ENCODE results near the gene ZNF524.

The ZNF524 gene

GRCh38 chr19:55596304-55596703 is 3.8 kb upstream of the ZNF524 start:
- H3K4me3 ChIP-seq (ENCODE audit: low read depth, low read length): no peak overlapping the region
- in situ Hi-C loops (cut with HindIII; ENCODE audit: low sequenced_read_pairs): no loop called here
- no peak for DNase-seq (ENCODE audit: low read depth, low spot score)
- TF ChIP-seq, protein P1, sequence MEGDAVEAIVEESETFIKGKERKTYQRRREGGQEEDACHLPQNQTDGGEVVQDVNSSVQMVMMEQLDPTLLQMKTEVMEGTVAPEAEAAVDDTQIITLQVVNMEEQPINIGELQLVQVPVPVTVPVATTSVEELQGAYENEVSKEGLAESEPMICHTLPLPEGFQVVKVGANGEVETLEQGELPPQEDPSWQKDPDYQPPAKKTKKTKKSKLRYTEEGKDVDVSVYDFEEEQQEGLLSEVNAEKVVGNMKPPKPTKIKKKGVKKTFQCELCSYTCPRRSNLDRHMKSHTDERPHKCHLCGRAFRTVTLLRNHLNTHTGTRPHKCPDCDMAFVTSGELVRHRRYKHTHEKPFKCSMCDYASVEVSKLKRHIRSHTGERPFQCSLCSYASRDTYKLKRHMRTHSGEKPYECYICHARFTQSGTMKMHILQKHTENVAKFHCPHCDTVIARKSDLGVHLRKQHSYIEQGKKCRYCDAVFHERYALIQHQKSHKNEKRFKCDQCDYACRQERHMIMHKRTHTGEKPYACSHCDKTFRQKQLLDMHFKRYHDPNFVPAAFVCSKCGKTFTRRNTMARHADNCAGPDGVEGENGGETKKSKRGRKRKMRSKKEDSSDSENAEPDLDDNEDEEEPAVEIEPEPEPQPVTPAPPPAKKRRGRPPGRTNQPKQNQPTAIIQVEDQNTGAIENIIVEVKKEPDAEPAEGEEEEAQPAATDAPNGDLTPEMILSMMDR (IDR thresholded peaks at IDR 0.05; ENCODE audit: low read depth, low read length): no peak

- H3K4me3 ChIP-seq (ENCODE audit: low read depth, low read length): no peak overlapping the region
- in situ Hi-C loops (cut with HindIII; ENCODE audit: low sequenced_read_pairs): no loop called here
- TF ChIP-seq, protein P1 (IDR thresholded peaks at IDR 0.05; ENCODE audit: low read depth, low read length): no peak
- no peak for DNase-seq (ENCODE audit: low read depth, low spot score)
These were observed 2.6 kb upstream of the ZNF524 start for GRCh38 chr19:55597501-55597921.

DNA sequence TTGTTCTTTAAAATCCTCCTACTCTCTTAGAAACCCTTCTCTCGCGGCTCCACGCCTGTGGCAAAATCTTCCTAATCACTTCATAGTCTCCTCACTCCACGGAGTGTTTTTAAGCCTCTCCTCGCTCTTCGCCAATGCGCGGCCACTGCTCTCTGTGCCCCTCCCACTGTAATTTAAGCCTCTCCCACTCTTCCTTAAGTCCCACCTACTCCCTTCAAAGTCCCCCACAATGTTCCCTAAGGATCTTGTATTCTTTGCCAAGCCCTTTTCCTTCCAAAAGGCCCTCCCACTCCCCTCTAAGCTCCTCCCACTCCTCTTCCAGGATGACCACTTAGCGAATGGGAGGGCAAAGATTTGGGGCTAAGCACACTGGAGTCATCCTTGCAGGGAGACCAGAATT is 2.1 kb upstream of the ZNF524 start:
- TF ChIP-seq, protein P1 (IDR thresholded peaks at IDR 0.05; ENCODE audit: low read depth, low read length): no peak
- H3K4me3 ChIP-seq (ENCODE audit: low read depth, low read length): no peak overlapping the region
- in situ Hi-C loops (cut with HindIII; ENCODE audit: low sequenced_read_pairs): no loop called here
- DNase-seq (ENCODE audit: low read depth, low spot score): no peak

DNA sequence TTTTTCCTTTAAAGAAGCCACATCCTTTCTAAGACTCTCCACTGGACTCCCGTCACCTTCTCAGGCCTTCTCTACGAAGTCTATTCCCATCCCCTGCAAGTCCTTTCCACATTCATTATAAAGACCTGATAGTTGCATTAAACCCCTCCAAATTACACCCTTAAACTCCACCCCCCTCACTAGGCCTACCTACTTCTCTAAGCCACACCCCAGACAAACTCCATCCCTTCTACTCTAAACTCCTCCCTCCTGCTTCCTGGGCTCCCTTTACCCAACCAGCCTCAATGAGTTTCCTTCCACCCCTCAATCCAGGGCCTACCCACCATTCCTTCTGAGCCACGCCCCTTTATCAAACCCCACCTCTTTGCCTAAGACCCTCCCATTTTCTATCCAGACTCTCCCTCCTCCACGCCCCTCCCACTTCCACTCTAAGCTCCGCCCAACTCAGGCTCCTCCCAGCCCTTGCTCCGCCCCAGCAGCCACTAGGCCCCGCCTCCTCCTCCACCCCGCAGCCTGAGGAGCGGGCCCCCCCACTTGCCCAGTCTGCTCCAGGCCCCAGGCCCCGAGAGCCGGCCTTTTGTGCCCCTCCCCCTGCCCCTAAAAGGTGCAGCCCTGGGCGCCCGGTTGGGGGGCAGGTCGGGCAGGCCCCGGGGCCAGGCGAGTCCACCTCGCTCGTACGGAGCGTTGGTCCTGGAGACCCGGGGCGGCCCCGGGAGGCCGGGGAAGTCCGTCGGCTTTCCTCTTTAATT is 1.2 kb upstream of the ZNF524 start:
- TF ChIP-seq, protein P1 (IDR thresholded peaks at IDR 0.05; ENCODE audit: low read depth, low read length): no peak
- in situ Hi-C loops (cut with HindIII; ENCODE audit: low sequenced_read_pairs): no loop called here
- peak overlapping the region; percentile 84 for H3K4me3 ChIP-seq (ENCODE audit: low read depth, low read length)
- peak; percentile 97 for DNase-seq (ENCODE audit: low read depth, low spot score)

- H3K4me3 ChIP-seq (ENCODE audit: low read depth, low read length): peak within 1 kb of the TSS; percentile 84
- DNase-seq (ENCODE audit: low read depth, low spot score): peak; percentile 99
- in situ Hi-C loops (cut with HindIII; ENCODE audit: low sequenced_read_pairs): no loop called here
- TF ChIP-seq, protein P1 (IDR thresholded peaks at IDR 0.05; ENCODE audit: low read depth, low read length): no peak
These were observed 633 bp upstream of the ZNF524 start, which contains the start of gene FIZ1 for GRCh38 chr19:55599468-55599841. Gene FIZ1 (minus strand): TSS chr19:55599517. CDS start chr19:55597865, 1,652 bp downstream.

GRCh38 chr19:55600662-55601028 is 557 bp downstream of the ZNF524 start:
- no peak for DNase-seq (ENCODE audit: low read depth, low spot score)
- TF ChIP-seq, protein P1 (IDR thresholded peaks at IDR 0.05; ENCODE audit: low read depth, low read length): no peak
- peak overlapping the region; percentile 84 for H3K4me3 ChIP-seq (ENCODE audit: low read depth, low read length)
- in situ Hi-C loops (cut with HindIII; ENCODE audit: low sequenced_read_pairs): no loop called here
